ENCODE results near the gene SH3GL1. TPM values are rescaled to one million over a fixed set of nuclear protein-coding genes. Genes with fewer than 3 reads are reported as not detected.

The SH3GL1 gene
- total and polyA plus RNA-seq, 2 experiments from 2014 or later = 73.1 to 89.5 TPM

GRCh38 chr19:4372165-4373012, 28.0 kb downstream of the SH3GL1 start:
- H3K27ac Mint-ChIP-seq = no peak overlapping the region
- H3K27me3 Mint-ChIP-seq (ENCODE audit: insufficient read depth, low read depth, poor library complexity) = peaks cover 28% of the 10 kb centered on the region
- DNase-seq (ENCODE audit: low spot score) = no peak
- TF ChIP-seq ETS1 (IDR thresholded peaks at IDR 0.05) (no peak), ZNF114 (CRISPR knock-in tag; IDR thresholded peaks at IDR 0.05) (no peak), EZH2 (IDR thresholded peaks at IDR 0.05; ENCODE audit: low read depth, unreplicated experiment) (no peak), CTCF (conservative IDR thresholded peaks at IDR 0.05; ENCODE audit: low read depth in 2 of 2) (no peak), REST (IDR thresholded peaks at IDR 0.05; ENCODE audit: unreplicated experiment) (no peak), STAT1 (IDR thresholded peaks at IDR 0.05; ENCODE audit: unreplicated experiment) (no peak), NANOG (IDR thresholded peaks at IDR 0.05; ENCODE audit: borderline replicate concordance) (no peak), POLR2AphosphoS5 (IDR thresholded peaks at IDR 0.05; ENCODE audit: low read depth) (no peak), JUNB (IDR thresholded peaks at IDR 0.05; ENCODE audit: unreplicated experiment) (no peak), ZNF462 (CRISPR knock-in tag; IDR thresholded peaks at IDR 0.05) (no peak), ZNF331 (CRISPR knock-in tag; IDR thresholded peaks at IDR 0.05; ENCODE audit: low read depth) (no peak), EZH2phosphoT487 (IDR thresholded peaks at IDR 0.05; ENCODE audit: unreplicated experiment) (no peak), CREB1 (CRISPR knock-in tag; IDR thresholded peaks at IDR 0.05; ENCODE audit: low read depth) (no peak)
- peaks cover 61% of the 10 kb centered on the region for H3K79me2 ChIP-seq (replicated peaks; ENCODE audit: insufficient read depth)
- peaks cover 51% of the 10 kb centered on the region for H3K4me1 Mint-ChIP-seq
- no peak overlapping the region for H3K4me2 ChIP-seq
- no peaks in the 10 kb centered on the region for H3K9me2 ChIP-seq (ENCODE audit: insufficient read depth)
- H3F3A ChIP-seq (replicated peaks; ENCODE audit: low read depth) = 0 out of 2 replicates have a peak, but pooled peaks cover 13% of the 10 kb centered on the region
- no peak overlapping the region for H2AFZ ChIP-seq
- H4K20me1 ChIP-seq (replicated peaks; ENCODE audit: insufficient read depth) = peaks cover 22% of the 10 kb centered on the region; the same call in 1 of the 2 replicates
- H3K36me3 ChIP-seq (ENCODE audit: insufficient read depth) = no peaks in the 10 kb centered on the region
- no peaks in the 10 kb centered on the region for H3K36me3 Mint-ChIP-seq (ENCODE audit: low read depth)
- H3K27ac ChIP-seq (ENCODE audit: low read depth) = no peak overlapping the region
- peaks cover 39% of the 10 kb centered on the region for H3K4me1 ChIP-seq (ENCODE audit: insufficient read depth)
- H3K4me3 Mint-ChIP-seq = no peak overlapping the region
- ATAC-seq = no peak
- H3K9me3 Mint-ChIP-seq = no peaks in the 10 kb centered on the region
- H3K27me3 ChIP-seq (ENCODE audit: insufficient read depth) = no peaks in the 10 kb centered on the region
- no peak overlapping the region for H3K4me3 ChIP-seq
